Measurements from ENCODE around the gene MZB1.
"Not testable (repeated sequence)": the region's sequence is repeated elsewhere in the genome, so short reads cannot be mapped to it uniquely, and the experiment has no call there.

MZB1 gene

DNA sequence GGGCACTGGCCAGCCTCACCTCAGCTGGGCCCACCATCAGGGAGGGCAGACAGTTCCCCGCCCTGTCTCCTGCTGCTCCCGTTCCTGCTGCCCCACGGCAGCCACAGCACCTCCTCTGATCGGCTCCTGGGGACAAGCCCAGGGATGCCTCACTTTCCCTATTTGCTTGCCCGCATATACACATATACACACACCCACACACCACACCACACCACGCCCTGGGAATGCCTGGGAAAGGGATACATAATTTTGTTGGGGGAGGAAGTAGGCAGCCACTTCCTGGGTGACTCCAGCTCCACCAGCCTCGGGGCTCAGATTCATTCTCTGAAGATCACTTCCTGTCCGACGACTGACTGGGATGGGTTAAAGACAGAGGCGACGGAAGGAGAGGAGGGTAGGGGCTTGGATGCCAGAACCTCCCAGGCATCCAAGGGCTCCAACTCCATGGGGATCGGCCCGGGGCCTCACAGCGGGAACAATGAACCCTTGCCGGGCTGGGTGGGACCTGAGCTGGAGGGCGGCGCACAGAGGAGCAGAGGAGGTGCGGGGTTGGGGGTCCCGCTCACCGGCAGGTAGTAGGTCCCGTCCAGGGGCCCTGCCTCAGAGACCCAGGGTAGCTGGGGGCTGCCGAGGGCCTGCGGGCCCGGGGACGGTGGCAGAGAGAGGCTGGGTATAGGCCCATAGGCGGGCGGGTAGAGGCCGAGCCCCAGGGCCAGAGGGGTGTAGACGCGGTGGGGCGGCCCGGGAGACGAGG lies 2.0 kb upstream of the MZB1 start:
- no peak for DNase-seq (ENCODE audit: low read depth)

DNA sequence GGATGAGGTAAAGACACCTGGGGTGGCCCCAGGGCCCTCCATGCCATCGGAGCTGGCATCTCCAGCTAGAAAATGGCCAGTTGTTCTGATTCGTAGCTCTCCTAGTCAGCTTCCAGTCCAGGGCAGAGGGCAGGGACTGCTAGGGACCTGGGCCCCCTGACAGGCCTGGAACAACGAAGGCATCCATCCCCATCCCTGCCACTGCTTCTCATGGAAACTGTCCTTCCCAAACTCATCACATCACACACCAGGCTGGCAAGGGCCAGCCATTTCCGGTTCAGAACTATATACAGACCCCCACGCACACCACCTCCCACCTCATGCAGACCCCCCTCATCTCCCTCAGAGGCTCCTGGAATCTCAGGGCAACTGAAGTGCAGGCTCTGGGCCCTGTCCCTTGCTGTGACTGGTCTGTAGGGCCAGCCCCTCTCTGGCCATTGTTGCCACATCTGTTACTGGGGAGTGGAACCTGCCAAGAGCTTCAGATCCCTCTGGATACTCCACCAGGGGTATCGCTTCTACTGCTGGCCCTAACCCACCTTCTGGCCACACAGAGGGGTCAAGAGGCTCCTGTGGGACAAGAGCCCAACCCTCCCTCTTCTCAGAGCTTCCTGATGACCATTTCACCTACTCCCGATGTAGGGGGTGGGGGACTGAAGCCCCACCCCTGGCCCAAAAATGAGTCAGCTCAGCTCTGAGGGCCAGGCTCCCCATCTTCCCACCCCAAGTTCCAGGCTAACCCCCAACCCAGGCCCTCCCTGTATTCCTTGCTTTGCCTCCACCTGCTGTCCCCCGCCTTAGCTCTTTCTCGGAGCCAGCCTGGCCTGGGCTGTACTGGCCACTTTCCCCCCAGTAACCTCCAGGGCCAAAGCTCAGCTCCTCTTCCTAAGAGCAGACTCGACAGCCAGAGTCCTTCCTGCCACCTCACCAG lies 1.2 kb upstream of the MZB1 start:
- no peak for DNase-seq (ENCODE audit: low read depth)

DNA sequence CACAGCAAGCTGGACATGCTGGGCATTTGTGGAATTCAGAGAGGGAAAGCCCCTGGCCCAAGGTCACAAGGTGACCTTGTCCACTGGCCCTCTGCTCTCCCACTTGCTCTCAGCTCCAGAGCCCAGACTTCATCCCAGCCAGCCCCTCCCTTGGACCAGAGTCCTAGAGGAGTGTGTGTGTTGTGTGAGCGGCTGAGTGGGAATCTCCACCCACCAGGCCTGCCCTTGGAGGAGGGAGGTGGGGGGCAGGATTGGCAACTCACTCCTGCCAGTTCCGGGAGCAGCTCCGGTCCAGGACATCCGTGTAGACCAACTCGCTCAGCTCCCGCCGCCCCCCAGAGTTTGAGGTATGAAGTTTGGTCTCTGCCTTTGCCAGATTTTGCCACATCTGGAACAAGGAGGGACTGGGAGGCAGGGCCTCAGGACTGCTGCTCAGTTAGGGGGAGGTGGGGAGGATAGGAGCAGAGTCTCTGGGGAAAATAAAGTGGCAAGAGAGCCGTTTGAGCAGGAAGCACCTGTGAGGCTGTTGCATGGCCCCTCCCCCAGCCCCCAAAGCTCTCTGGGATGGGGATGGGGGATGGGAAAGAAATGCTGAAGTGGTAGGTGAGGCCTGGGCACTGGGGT lies 1.4 kb downstream of the MZB1 start:
- DNase-seq (ENCODE audit: low read depth) = no peak

DNA sequence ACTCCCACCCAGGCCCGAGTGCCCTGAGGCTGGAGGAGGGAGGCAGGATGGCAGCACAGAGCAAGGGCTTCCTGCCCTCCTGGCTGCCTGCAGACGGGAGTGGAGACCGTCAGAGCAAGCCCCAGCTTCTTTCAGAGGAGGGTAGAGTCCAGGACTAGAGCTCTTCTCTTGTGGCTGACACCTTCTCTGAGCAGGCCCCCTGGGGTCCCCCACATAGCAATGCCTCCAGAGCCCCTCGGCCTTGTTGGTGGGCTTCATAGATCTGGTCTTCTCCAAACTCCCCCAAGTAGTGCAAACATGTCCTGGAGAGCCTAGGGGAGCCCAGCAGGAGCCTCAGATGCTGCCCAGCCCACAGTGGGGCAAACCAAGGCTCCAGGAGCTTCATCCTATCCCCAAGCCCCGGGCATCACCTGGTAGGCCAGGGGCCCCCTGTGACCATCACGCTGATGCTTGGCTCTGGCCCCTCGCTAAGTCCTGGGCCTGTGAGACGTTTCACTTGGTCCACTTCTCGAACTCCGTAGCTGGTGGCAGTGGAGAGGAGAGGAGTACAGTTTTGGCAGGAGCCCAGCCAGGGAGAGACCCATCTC lies 2.0 kb downstream of the MZB1 start:
- DNase-seq (ENCODE audit: low read depth) = no peak

DNA sequence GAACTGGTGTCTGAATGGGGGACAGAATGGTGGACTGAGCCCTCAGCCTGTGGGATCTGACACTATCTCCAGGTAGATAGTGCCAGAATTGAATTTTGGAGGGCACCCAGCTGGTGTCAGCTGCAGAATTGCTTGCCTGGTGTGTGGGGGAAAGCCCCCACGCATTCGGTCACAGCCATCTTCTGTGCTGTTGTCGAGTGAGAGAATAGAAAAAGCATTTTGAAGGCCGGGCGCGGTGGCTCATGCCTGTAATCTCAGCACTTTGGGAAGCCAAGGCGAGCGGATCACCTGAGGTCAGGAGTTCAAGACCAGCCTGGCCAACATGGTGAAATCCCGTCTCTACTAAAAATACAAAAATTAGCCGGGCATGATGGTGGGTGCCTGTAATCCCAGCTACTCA lies 2.8 kb downstream of the MZB1 start:
- DNase-seq (ENCODE audit: low read depth) = not testable (repeated sequence)

DNA sequence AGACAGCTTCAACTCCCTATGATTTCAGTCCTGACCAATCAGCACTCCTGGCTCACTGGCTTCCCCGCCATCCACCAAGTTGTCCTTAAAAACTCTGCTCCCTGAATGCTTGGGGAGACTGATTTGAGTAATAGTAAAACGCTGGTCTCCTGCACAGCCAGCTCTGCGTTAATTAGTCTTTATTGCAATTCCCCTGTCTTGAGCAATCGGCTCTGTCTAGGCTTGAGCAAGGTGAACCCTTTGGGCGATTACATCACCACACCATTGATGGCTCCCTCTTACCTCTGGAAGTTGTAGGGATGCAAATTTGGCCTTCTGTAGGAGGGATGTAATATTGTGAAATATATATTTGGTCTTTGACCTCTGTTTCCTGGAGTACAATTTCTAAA lies 3.7 kb downstream of the MZB1 start:
- no peak for DNase-seq (ENCODE audit: low read depth)

DNA sequence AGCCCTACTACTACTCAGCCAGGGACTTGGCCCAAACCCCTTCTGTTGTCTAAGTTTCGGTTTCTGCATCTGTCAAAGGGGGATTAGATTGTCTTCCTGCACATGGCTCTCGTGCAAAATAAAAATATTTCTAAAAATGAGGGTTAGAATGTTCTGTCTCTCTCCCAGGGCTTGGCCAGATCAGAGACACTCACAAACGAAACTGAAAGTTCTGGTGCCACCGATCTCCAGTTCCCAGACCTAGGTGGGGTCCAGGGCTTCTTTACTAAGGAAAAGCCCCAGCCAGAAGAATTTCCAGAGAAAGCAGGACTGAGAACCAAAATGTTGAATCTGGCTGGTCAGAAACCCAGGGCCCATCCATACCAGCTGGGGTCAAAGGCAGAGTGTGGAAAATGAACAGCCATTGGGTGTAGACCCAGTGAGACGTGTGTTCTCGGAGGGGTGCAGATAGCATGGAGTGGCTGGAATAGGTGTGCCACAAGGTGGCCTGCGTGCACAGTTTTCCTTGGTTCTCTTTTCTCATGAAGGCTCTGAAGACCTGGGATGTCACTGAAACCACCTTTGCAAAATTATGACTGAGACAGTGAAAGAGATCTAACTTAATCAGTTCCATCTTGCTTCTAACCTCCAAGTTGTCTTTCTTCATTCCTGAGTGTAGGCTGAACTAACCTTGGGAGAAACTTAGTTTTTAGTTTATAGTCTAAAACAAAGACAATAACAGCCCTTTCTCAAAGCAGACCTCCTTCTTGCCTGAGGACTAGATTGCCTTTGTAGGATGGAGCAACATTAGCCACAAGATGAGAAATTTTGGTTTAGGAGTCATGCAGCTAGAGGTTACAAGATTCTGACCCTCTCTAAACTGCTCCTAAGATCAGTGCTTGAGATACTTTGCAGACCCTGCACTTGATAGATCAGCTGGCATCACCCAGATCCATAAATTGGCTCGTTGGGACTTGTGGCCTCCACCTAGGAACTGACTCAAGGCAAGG lies 4.4 kb downstream of the MZB1 start:
- DNase-seq (ENCODE audit: low read depth) = no peak

DNA sequence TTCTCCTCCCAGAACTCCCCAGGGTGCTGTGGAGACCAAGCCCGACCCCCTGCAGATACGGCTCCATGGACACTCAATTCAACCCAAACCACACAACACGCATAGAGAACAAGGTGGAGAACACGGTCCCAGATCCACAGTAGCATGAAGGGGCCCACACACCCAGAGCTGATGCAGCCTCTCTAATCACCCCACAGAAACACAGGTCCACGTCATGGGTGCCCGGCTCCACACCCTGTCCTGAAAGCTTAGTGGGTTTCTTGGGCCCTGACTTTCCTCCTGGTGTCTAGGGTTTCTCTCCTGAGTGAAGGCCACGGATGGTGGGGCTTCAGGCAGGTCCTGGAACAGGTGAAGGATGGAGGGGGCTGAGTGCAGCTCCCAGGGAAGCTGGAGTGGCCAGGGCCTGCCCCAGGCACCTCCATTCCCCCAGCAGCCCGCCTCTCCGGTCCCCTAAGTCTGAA lies 5.1 kb downstream of the MZB1 start:
- no peak for DNase-seq (ENCODE audit: low read depth)

DNA sequence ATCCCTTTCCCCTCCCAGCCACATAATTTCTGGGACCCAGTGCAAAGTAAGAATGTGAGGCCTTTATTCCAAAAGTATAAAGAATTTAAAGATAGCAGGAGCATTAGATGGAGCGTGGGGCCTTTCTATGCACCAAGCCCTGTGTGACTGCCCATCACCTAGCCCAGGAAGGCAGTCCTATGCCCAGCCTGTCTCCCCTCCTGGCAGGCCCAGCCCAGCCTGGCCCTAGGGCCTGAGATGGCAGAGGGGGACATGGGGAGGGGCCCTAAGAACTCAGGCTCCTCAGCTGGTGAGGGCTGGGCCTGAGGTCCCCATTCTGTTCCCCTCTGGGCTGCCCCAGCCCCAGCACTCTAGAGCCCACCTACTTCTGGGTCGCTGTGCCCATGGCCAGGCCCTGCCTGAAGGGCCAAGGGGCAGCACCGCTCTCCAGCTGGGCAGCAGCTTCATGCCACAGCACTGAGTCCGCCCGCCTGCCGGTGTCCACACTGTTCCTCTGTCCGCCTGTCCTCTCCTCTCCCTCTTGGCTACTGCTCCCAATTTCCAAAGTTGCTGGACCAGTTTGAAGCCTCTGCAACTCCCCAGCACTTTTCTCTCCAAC lies 5.6 kb downstream of the MZB1 start:
- no peak for DNase-seq (ENCODE audit: low read depth)

DNA sequence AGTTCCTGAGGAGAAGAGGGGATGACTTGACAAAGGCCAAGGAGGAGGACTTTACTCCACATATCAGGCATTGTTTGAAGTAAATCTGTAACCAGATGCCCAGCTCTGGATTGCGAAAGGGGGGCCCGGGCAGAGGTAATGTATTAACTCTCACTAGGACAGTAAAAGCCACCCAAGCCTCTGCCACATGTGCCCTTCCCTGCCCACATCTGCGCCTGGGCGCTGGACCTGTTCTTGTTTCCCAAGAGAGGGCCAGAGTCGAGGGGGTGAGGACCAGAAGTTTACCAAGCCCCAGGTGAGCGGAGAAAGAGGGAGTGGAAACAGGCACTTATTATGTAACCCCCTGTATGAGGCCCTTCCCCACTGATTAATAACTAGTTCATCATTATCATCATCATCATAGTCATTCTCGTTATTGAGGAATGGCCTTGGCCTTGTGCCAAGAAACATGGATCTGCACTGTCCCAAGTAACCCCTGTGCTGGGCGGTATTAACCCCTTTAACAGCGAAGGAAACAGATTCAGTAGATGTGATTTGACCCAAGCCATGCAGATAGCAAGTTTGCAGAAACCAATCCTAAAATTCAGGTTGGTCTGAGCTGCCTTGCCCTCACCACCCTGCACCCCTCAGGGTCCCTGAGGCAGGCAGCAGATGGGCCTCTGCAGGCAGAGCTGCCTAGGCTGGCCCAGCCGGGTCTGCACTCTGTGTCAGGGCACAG lies 6.3 kb downstream of the MZB1 start, which contains the start of gene SLC23A1:
Gene SLC23A1 (minus strand): TSS at position 23 of the 718 bp plus-strand sequence. CDS start 44 bp downstream, outside the sequence.
- DNase-seq (ENCODE audit: low read depth) = no peak

DNA sequence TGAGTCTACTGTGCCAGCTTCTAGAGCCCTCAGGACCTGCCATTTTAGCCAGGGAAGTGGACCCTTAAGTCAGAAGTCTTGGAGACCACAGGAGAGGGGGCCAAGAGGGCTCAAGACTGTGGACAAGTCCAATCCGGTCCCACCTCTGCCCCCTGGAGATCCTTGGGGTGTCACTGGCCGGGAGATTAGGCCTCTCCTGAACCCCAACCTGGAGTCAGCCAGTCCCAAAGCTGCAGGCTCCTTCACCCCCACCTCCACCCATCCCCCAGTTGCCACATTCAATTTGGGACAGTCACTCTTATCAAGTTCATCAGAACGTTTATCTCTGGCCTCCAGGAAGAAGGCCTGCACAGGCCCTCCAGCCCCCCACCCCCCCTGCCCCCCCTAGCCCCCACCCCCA lies 6.9 kb downstream of the MZB1 start:
- DNase-seq (ENCODE audit: low read depth) = no peak

DNA sequence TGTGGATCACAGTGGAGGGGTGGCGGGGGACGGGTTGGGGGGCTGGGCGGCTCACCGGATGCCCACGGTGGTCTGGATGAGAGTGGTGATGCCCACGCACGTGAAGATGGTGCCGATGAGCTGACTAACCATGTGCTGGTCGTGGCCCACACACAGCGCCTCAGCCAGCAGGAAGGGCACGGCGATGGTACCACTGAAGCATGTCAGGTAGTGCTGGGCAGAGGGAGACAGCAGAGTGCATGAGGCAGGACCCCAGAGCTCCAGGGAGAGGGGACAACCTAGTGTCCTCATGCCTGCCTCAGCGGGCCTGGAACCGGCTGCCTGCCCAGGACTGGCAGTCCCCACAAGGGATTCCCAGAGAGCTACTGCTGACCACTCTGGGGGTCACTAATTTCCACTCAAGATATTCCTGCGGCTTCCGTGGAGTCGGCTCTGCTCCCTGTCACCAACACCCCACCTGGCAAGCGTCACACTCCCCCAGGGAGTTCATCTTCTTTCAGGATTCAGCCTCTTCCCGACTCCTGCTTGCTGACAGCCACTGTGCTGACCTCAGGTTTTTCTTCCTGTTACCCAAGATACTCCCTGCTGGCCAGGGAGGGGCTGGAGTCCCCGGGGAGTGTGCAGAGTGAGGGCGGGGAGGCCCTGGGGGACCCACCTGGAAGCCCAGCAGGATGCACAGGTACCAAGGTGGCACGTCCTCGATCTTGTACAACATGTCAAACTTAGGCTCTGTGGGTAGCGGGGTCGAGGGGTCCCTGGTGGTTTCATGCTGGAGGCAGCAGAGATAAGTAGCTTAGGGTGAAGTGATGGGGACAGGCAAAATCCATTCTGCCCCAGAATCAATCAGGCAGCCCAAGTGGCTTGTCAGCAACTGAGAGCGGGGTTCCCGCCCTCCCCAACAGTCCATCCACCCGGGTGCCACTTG lies 7.6 kb downstream of the MZB1 start:
- DNase-seq (ENCODE audit: low read depth) = no peak

DNA sequence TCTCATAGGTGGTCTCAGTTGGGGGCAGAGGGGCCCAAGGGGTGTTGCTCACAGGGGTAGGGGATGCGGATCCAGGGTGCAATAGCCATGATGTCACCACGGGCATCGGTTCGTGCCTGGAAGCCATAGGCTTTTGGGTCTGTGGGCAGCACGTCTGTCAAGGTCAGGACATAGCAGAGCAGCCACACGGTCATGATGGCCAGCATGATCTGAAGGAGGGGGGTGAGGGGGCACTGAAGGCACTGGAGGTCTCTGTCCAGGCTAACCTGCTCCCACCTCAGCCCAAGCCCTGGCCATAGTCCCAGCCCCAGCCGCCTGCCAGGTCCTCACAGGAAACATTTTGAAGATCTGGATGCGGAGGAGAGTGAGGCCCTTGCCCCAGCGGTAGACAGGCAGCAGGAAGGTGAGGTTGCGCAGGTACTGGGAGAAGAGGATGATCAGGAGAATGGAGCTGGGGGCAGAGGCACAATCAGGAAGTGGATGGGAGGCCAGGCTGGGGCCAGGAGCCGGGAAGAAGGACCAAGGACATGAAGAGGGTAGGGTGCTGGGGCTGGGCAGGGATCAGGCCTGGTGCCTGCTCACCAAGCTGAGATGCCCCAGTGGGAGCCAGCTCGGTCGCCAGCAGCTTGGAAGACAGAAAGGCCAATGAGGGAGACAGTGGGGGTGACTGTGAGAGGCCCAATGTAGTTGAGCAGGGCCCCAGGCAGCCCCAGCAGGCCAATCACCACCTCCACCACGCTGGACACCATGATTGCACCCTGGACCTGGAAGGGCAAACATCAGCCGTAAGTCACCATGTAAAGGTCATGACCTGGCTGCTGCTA lies 9.9 kb downstream of the MZB1 start:
- no peak for DNase-seq (ENCODE audit: low read depth)

DNA sequence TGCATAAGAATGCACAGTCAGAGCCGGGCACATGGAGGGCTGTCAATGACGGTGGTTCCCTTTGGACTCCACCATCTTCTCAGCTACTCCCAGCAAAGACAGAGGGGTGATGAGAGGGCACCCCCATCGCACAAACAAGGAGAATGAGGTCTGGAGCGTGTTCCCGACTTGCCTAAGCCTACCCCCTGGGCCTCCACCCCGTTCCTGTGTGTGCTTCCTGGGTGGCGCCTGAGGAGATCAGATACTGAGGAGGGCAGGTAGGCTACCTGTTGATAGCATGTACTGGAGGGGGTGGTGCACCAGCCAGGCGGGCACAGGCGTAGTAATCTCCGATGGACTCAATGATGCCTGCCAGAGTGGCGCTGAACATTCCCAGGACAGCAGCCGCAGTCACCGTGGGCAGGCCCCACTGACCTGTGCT lies 10.8 kb downstream of the MZB1 start:
- no peak for DNase-seq (ENCODE audit: low read depth)

DNA sequence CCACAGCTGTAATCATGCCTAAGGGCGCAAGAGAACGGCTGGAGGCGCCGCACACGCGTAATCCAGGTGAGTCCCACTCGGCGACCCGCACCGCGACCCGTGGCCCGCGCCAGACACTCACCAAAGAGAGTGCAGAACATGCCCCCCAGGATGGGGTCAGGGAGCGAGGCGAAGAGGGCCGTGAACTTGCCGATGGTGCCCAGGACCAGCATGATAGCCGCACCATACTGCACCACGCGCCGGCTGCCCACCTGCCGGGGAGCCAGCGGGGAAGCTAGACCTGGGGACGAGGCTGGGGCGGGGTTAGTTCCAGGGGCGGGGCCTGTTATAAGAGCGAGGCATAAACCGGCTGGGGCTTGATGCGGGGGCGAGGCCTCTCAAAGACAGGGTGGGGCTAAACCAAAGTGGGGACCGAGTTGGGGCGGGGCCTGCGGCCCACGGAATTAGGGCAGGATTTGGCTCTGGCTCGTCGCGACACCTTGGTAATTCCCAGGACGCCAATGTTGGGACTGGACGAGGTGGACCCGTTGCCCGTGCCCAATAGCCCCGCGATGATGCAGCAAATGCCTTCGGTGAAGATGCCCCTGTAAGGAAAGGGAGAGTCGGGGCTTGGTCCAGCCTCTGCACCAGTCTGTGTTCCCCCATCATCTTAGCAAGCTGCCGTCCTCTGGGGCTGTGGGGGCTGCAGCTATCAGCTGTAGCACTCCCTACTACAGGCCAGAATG lies 11.4 kb downstream of the MZB1 start:
- no peak for DNase-seq (ENCODE audit: low read depth)

DNA sequence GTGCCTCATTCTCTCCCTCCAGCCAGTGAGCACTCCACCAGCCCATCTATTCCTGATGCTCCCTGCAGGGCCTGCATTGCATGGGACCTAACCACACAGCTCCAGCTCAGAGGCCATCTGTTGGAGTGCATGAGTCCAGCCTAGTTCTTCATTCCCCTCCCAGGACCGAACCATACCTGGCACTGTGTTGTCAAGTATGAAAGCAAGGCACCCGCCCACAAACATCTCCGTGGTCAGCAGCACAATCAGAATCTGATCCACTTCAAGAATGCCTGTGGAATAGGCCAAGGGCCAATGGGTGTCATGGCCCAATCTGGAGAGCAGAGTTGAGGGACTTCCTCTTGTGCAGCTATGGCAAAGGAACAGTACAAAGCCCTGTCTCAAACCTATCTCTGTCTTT lies 12.5 kb downstream of the MZB1 start:
- no peak for DNase-seq (ENCODE audit: low read depth)

DNA sequence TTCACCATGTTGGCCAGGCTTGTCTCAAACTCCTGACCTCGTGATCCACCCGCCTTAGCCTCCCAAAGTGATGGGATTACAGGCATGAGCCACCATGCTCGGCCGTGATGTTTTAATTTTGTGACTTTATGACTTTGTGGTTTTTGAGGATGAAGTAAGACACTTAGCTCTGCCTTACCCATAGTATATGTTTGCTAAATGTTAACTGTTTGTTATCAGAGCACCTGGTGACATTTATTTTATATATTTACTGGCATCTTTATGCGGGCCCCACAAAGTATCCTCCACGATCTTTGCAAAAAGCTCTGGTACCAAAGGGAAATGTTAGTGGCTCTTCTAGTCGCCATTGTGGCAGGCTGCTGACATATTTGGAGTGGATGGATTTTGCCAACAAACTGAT lies 13.3 kb downstream of the MZB1 start:
- DNase-seq (ENCODE audit: low read depth) = no peak

All from iris pigment epithelial cell (primary cell).